ENCODE measurements around the gene MLPH.

GRCh38 chr2:237511885-237512405 is 24.9 kb downstream of the MLPH start:
- TF ChIP-seq, protein P1, sequence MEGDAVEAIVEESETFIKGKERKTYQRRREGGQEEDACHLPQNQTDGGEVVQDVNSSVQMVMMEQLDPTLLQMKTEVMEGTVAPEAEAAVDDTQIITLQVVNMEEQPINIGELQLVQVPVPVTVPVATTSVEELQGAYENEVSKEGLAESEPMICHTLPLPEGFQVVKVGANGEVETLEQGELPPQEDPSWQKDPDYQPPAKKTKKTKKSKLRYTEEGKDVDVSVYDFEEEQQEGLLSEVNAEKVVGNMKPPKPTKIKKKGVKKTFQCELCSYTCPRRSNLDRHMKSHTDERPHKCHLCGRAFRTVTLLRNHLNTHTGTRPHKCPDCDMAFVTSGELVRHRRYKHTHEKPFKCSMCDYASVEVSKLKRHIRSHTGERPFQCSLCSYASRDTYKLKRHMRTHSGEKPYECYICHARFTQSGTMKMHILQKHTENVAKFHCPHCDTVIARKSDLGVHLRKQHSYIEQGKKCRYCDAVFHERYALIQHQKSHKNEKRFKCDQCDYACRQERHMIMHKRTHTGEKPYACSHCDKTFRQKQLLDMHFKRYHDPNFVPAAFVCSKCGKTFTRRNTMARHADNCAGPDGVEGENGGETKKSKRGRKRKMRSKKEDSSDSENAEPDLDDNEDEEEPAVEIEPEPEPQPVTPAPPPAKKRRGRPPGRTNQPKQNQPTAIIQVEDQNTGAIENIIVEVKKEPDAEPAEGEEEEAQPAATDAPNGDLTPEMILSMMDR (conservative IDR thresholded peaks at IDR 0.05 in 1 of 2, IDR thresholded peaks at IDR 0.05 in 1 of 2; ENCODE audit: extremely low read depth in 1 of 2, insufficient read depth in 1 of 2, low read depth in 1 of 2, low read length in 2 of 2) = no peak
- no peak for TF ChIP-seq EZH2 (IDR thresholded peaks at IDR 0.05; ENCODE audit: borderline replicate concordance, low read length)

Measured in mammary epithelial cell (primary cell).